Loucy (cell line): ENCODE results near the gene FBXL13.

Source experiments
- CTCF ChIP-seq: fragments of 200-600 bp; sonication (generic); conservative IDR thresholded peaks from 2 replicates; pipeline ENCODE4 v1.5.1; 2014; ENCODE audit warnings: mild to moderate bottlenecking, antibody characterized with exemption, low read length
- EZH2phosphoT487 ChIP-seq: fragments of 200-600 bp; IDR thresholded peaks from 2 replicates; pipeline ENCODE4 v1.6.1; 2018; ENCODE audit warnings: antibody characterized with exemption, mild to moderate bottlenecking, moderate library complexity, borderline replicate concordance

DNA sequence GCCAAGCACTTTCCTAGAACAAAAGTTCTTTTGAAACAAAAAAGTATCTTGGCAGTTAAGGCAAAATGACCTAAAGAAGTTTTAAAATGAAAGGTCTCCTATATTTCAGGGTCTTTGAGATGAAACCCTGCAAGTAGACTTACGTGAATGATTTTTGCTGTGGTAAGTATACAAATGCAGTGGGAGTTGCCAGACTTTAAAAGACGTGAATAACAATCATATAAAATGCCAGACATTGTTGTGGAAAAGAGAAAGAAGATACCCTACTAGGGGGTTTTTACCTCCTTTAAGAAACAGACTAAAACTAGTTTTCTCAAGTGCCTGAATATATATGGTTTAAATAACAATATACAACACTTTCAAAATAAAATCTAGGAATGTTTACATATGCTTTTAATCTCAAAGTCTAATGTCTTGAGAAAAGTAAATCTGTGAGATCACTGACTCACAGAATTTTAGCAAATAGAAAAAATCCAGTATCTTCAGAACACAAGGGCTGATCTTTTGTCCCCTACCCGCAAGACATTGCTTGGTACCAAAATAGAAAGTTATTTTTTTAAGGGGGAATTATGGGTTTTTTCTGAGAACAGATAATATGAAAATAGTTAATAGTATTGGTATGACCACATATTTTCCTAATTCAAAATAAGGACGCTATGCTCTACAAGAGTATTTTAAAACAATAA is 132.3 kb downstream of the FBXL13 start:
- TF ChIP-seq CTCF = no peak
- no peak for TF ChIP-seq EZH2phosphoT487
